GM12878 (cell line): Measurements from ENCODE around the gene RARB. TPM values are rescaled to one million over a fixed set of nuclear protein-coding genes. Genes with fewer than 3 reads are reported as not detected.

Source experiments
- ATAC-seq: fragments of 200-7000 bp; cut with Tn5 transposase; 3 replicates; pipeline ENCODE4 v1.9.1; 2020; ENCODE audit warnings: mild to moderate bottlenecking, moderate library complexity
- BruUV-seq: library from RNA; stranded (reverse); fragments of 400-500 nt; replicated peaks from 2 replicates; lab custom pipeline; 2021; lab: Mats Ljungman, UMichigan
- CTCF ChIA-PET: fragments of 300-600 bp; sonication (Branson Sonifier 250); formaldehyde crosslinking; extraction: SDS; loops from one replicate; lab custom pipeline; 2021; ENCODE audit warnings: inconsistent platforms; lab: Yijun Ruan, JAX
- POLR2A ChIA-PET: fragments of 350-600 bp; formaldehyde crosslinking; extraction: SDS; loops from one replicate; lab custom pipeline; 2021; ENCODE audit warnings: inconsistent platforms; lab: Charles Lee
- RAD21 ChIA-PET: fragments of 300-600 bp; sonication (Branson Sonifier 250); formaldehyde crosslinking; loops from one replicate; lab custom pipeline; 2023; ENCODE audit warnings: antibody characterized with exemption; ENCODE audit not compliant: unreplicated experiment; lab: Charles Lee
- SMC1A ChIA-PET: fragments of 300-600 bp; sonication (Branson Sonifier 250); formaldehyde crosslinking; loops from one replicate; lab custom pipeline; 2023; ENCODE audit not compliant: unreplicated experiment, uncharacterized antibody; lab: Charles Lee
- DNase-seq: peaks from one replicate; pipeline ENCODE4 v3.0.0-alpha.2; 2011; ENCODE audit warnings: low read depth, low spot score
- FAIRE-seq: peaks from 3 replicates; lab custom pipeline; 2011; peaks lifted over from hg19 to GRCh38; lab: Jason Lieb, UNC
- H2AFZ ChIP-seq: 2 replicates; pipeline ENCODE4 v1.6.0; 2011; ENCODE audit warnings: low read depth, low read length, control low read depth; ENCODE audit not compliant: control insufficient read depth
- H3K27ac ChIP-seq: 2 replicates; pipeline ENCODE4 v1.5.1; 2011; ENCODE audit warnings: control low read depth; ENCODE audit not compliant: control insufficient read depth, insufficient read depth
- H3K27me3 ChIP-seq, 2 experiments: replicated peaks in 1 of 2; 2 replicates each; pipeline versions ENCODE4 v1.6.0 to v1.6.1; 2011; ENCODE audit warnings: low read length in 1 of 2; ENCODE audit not compliant: control insufficient read depth in 2 of 2, insufficient read depth in 2 of 2
- H3K36me3 ChIP-seq, 2 experiments: 2 replicates each; pipeline ENCODE4 v1.5.1; 2011; ENCODE audit warnings: low read length in 1 of 2; ENCODE audit not compliant: control insufficient read depth in 2 of 2, insufficient read depth in 2 of 2
- H3K4me1 ChIP-seq: 2 replicates; pipeline ENCODE4 v1.6.1; 2011; ENCODE audit warnings: mild to moderate bottlenecking, low read length, moderate library complexity, mixed read lengths; ENCODE audit not compliant: control insufficient read depth, insufficient read depth
- H3K4me2 ChIP-seq: 2 replicates; pipeline ENCODE4 v1.6.0; 2011; ENCODE audit warnings: control low read depth; ENCODE audit not compliant: control insufficient read depth, insufficient read depth
- H3K4me3 ChIP-seq: fragments of 200-600 bp; sonication (generic); 2 replicates; pipeline ENCODE4 v1.5.1; 2016
- H3K79me2 ChIP-seq: 2 replicates; pipeline ENCODE4 v1.6.0; 2011; ENCODE audit warnings: low read length; ENCODE audit not compliant: control insufficient read depth, insufficient read depth
- H3K9ac ChIP-seq: 2 replicates; pipeline ENCODE4 v1.8.0; 2011; ENCODE audit warnings: low read length, control low read depth, mixed read lengths; ENCODE audit not compliant: control insufficient read depth, insufficient read depth
- H3K9me3 ChIP-seq: replicated peaks from 3 replicates; pipeline ENCODE4 v1.5.1; 2011; ENCODE audit warnings: mild to moderate bottlenecking, low read length; ENCODE audit not compliant: control insufficient read depth, insufficient read depth
- H4K20me1 ChIP-seq: 2 replicates; pipeline ENCODE4 v1.6.0; 2011; ENCODE audit not compliant: control insufficient read depth, insufficient read depth
- ATF3 ChIP-seq: IDR thresholded peaks from 2 replicates; pipeline ENCODE4 v1.6.1; 2011; ENCODE audit warnings: low read depth, mild to moderate bottlenecking, low read length, moderate library complexity, borderline replicate concordance; ENCODE audit errors: extremely low read depth
- BCLAF1 ChIP-seq: fragments of 450-650 bp; IDR thresholded peaks from 2 replicates; pipeline ENCODE4 v1.6.1; 2017; ENCODE audit warnings: antibody characterized with exemption, mild to moderate bottlenecking, moderate library complexity
- IRF3 ChIP-seq: fragments of 450-650 bp; IDR thresholded peaks from 2 replicates; pipeline ENCODE4 v1.6.1; 2014; ENCODE audit warnings: mild to moderate bottlenecking
- LARP7 ChIP-seq: fragments of 450-650 bp; IDR thresholded peaks from 2 replicates; pipeline ENCODE4 v1.6.1; 2017; ENCODE audit warnings: mild to moderate bottlenecking
- NBN ChIP-seq: fragments of 450-650 bp; IDR thresholded peaks from 2 replicates; pipeline ENCODE4 v1.6.1; 2016
- NFIC ChIP-seq: IDR thresholded peaks from 2 replicates; pipeline ENCODE4 v1.6.1; 2012; ENCODE audit warnings: low read depth, mild to moderate bottlenecking, inconsistent platforms, low read length, moderate library complexity
- PKNOX1 ChIP-seq: fragments of 450-650 bp; IDR thresholded peaks from 2 replicates; pipeline ENCODE4 v1.6.1; 2016; ENCODE audit warnings: mild to moderate bottlenecking
- RB1 ChIP-seq: fragments of 450-650 bp; formaldehyde crosslinking; IDR thresholded peaks from 2 replicates; pipeline ENCODE4 v1.6.1; 2017; ENCODE audit warnings: mild to moderate bottlenecking, borderline replicate concordance
- SP1 ChIP-seq: IDR thresholded peaks from one replicate; pipeline ENCODE4 v1.6.1; 2011; ENCODE audit warnings: low read depth, low read length
- YY1 ChIP-seq: IDR thresholded peaks from 2 replicates; pipeline ENCODE4 v1.6.1; 2011; ENCODE audit warnings: low read depth, mild to moderate bottlenecking, low read length
- ZNF274 ChIP-seq: IDR thresholded peaks from one replicate; pipeline ENCODE4 v1.8.0; 2011; ENCODE audit not compliant: insufficient read length, insufficient read depth
- WGBS: methylation state at CpG from one replicate; pipeline ENCODE4 v1.1.6; 2016; ENCODE audit warnings: low lambda C conversion rate; ENCODE audit not compliant: insufficient replicate concordance, insufficient coverage; ENCODE audit errors: missing lambda C conversion rate; 5-methylcytosine and 5-hydroxymethylcytosine counted together
- in situ Hi-C: fragments of 300-500 bp; cut with MboI; formaldehyde crosslinking; loops from 9 replicates; pipeline ENCODE4 v1.14.3; 2018; ENCODE audit warnings: mixed read lengths
- intact Hi-C: fragments of 100-400 bp; cut with micrococcal nuclease; formaldehyde crosslinking; loops from one replicate; pipeline ENCODE4 v1.14.2; 2022; ENCODE audit not compliant: unreplicated experiment
- polyA plus RNA-seq, 11 experiments: library from polyadenylated mRNA; depleted of rRNA in 4 of 11; unstranded in 6 of 11; stranded (reverse) in 5 of 11; fragments of >200 nt; fragmentation: Nextera tagmentation in 4 of 11; fragmentation: Illumina TruSeq in 1 of 11; extraction: Ambion mirVana in 4 of 11; extraction: Trizol in 1 of 11; gene quantifications; 1 replicate in 1 of 11; 2 replicates in 10 of 11; pipeline versions ENCODE4 v1.2.1 to v1.2.3, GENCODE V29; 2011 to 2016; ENCODE audit warnings: inconsistent platforms in 2 of 11, missing spikeins in 2 of 11, low read depth in 1 of 11
- total RNA-seq, 4 experiments: library from RNA; depleted of rRNA in 3 of 4; stranded (reverse); fragments of >200 nt in 3 of 4; fragmentation: Illumina TruSeq in 1 of 4; extraction: Trizol in 1 of 4; gene quantifications; 2 replicates each; pipeline versions ENCODE4 v1.2.1 to v1.2.3, GENCODE V29; 2013 to 2021

The RARB gene
- total and polyA plus RNA-seq, 10 of the 15 experiments (the other 5 are each of a cell fraction or from before 2014, with no cell fraction given): 0.05 to 0.06 TPM; not detected in 8

- Histone ChIP-seq H4K20me1 (no peaks in the 10 kb centered on the region), H3K4me3 (no peak overlapping the region), H2AFZ (no peak overlapping the region), H3K4me2 (no peak overlapping the region), H3K36me3 (no peaks in the 10 kb centered on the region), H3K9ac (no peak overlapping the region), H3K79me2 (no peaks in the 10 kb centered on the region), H3K4me1 (no peaks in the 10 kb centered on the region), H3K27me3 (no peaks in the 10 kb centered on the region), H3K9me3 (no peaks in the 10 kb centered on the region), H3K27ac (no peak overlapping the region)
- RAD21 ChIA-PET: no interaction called here
- POLR2A ChIA-PET: no interaction called here
- no TSS peak for BruUV-seq
- SMC1A ChIA-PET: no interaction called here
- 17% methylated on average over 3 of the region's 3 CpGs for WGBS
- no peak for ATAC-seq
- in situ Hi-C loops (no loop called here), intact Hi-C loops (no loop called here)
- no peak for TF ChIP-seq LARP7
- TF ChIP-seq BCLAF1: no peak
- no peak for TF ChIP-seq ZNF274
- TF ChIP-seq ATF3: no peak
- CTCF ChIA-PET: no interaction called here
- FAIRE-seq: no peak
- no peak for DNase-seq
These were observed 129.6 kb downstream of the RARB start for GRCh38 chr3:25557694-25558093.

GRCh38 chr3:25558121-25558520 lies 130.1 kb downstream of the RARB start:
- Histone ChIP-seq H3K4me3 (no peak overlapping the region), H3K9me3 (no peaks in the 10 kb centered on the region), H4K20me1 (no peaks in the 10 kb centered on the region), H3K9ac (no peak overlapping the region), H3K27ac (no peak overlapping the region), H2AFZ (no peak overlapping the region), H3K36me3 (no peaks in the 10 kb centered on the region), H3K79me2 (no peaks in the 10 kb centered on the region), H3K4me1 (no peaks in the 10 kb centered on the region), H3K4me2 (no peak overlapping the region), H3K27me3 (no peaks in the 10 kb centered on the region)
- DNase-seq (no peak), FAIRE-seq (no peak), ATAC-seq (no peak)
- CTCF ChIA-PET: no interaction called here
- no TSS peak for BruUV-seq
- RAD21 ChIA-PET: no interaction called here
- 29% methylated on average over 5 of the region's 5 CpGs for WGBS
- POLR2A ChIA-PET: no interaction called here
- SMC1A ChIA-PET: no interaction called here
- in situ Hi-C loops: no loop called here
- intact Hi-C loops: no loop called here
- TF ChIP-seq NFIC (no peak), SP1 (no peak), NBN (no peak), RB1 (no peak), IRF3 (no peak), YY1 (no peak), PKNOX1 (no peak)
